Stimulated activated CD8-positive, alpha-beta memory T cell treated with anti-CD3 and anti-CD28 coated beads, Interleukin-15, amount 100 ng/mL, for 48 hours (primary cell): ENCODE measurements around the gene PTPRC.

Experiments used
- DNase-seq, 2 donors: peaks; one replicate each; pipeline ENCODE4 v3.0.0-alpha.2; 2020; ENCODE audit warnings: low read depth in 2 of 2

Gene PTPRC

DNA sequence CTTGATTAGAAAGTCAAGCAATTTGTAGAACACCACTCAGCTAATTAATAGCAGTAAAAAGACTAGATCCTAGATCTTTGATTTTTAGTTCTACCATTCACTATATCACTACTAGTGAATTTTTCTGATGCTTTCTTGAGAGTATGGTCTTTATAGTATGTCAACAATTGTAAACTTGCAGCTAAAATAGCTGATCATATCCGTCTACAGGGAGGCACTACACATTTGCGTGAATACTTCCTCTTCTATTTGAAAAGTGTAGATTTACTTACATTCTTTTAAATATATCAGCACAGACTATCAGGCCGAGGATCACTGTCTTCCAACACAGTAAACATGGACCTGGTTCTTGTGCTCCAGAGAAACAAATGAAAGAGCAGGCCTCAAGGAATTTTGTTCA, 18.6 kb upstream of the PTPRC start:
- DNase-seq = no peak

- peak; percentile 52 to 67 for DNase-seq
Observed at GRCh38 chr1:198620951-198621824, 17.7 kb upstream of the PTPRC start.

DNA sequence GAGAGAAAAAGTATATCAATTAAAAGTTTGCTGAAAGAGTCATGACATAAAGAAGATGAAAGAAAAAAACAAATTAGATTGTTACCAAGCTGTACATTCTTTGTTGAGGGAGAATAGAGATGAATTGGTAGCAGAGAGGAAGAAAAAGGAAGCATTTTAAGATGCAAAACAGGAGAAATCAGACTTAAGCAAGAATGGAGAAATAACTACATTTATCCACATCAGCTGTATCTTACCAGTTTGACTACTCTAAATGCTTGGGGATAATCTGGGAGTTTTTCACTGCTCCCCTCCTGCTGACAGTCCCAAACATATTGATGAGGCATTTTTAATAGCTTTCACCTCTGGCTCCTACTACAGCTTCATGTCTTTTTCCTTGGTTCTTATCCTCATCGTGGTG, 16.8 kb upstream of the PTPRC start:
- DNase-seq = no peak

GRCh38 chr1:198623752-198624647, 14.8 kb upstream of the PTPRC start:
- DNase-seq = no peak

- no peak for DNase-seq
Observed at GRCh38 chr1:198624648-198624980, 14.2 kb upstream of the PTPRC start.

- DNase-seq = no peak
Observed at GRCh38 chr1:198627436-198628066, 11.3 kb upstream of the PTPRC start.

DNA sequence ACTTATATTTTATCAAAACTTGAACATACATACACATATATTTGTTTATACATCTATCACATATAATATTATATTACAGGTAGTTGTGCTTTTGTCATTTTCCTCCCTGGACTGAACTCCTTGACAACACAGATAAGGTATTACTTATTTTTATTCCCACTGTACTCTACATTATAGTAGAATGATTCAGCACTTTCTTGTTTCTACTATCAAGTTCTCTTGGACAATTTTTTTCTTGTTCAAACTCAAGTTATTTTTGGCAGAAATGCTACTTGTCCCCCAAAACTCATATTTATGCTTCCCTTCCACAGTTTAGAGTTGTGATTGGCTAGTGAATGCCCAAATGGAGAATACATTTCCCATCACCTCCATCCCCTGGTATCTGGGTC, 10.8 kb upstream of the PTPRC start:
- no peak for DNase-seq

DNA sequence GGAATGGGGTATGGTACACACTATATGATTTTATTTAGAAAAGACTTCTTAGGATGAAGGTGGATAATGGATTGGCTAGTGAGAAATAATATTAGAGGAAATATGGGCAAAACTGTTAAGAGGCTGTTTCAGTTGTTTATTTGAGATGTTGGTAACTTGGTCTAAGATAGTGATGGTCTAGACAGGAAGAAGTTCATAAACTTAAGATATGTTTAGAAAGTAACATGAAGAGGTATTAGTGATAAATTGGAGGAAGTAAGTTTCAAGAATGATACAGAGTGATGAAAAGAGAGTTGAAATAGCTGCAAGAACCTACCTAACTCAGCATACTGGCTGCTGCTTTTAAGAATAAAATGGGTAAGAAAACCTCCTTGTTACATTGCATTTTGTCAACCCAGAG, 9.2 kb upstream of the PTPRC start:
- DNase-seq = no peak

GRCh38 chr1:198630863-198631262, 8.0 kb upstream of the PTPRC start:
- DNase-seq = no peak

DNA sequence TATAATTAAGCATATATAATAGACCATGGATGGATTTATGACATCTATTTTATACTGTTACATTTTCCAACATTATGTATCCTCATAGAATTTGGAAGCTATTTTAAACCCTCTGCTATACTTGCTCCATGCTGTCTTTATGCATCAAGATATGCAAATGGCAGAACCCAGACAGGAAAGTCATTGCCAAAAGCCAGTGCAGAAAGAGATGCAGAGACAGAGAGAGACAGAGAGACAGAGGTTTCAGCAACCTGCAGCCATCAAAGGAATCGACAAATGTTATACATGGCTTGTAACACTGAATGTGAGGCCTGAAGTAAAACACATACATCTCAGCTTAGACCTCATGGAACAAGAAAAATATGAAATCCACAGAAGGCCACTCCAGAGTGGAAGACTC, 7.5 kb upstream of the PTPRC start:
- DNase-seq = no peak

GRCh38 chr1:198632007-198632406, 6.8 kb upstream of the PTPRC start:
- DNase-seq = no peak

- DNase-seq = no peak
Observed at GRCh38 chr1:198633675-198634121, 5.1 kb upstream of the PTPRC start.

- no peak for DNase-seq
Observed at GRCh38 chr1:198635964-198636363, 2.9 kb upstream of the PTPRC start.

- no peak for DNase-seq
Observed at GRCh38 chr1:198636391-198636790, 2.4 kb upstream of the PTPRC start.

DNA sequence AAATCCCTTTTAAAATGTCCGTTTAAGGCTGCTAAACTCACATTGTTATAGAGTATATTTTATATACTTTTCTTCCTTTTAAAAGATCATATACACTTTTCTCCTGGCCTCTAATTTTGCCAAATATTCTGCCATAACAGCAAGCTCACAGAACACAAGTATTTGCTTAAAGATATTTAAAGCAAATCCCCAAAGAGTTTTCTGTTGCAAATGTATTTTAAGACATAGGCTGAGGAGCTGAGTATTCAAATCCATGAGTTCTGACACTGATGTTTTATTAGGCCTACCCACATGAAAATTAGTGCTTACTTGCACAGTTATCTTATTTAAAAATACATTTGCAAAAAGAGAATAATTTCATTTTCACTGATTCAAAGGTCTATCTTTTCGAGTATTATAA, 1.7 kb upstream of the PTPRC start:
- DNase-seq = no peak

- no peak for DNase-seq
Observed at GRCh38 chr1:198637916-198638437, 863 bp upstream of the PTPRC start.

- DNase-seq = no peak
Observed at GRCh38 chr1:198638441-198638840, 399 bp upstream of the PTPRC start.

GRCh38 chr1:198639671-198640143, 867 bp downstream of the PTPRC start:
- DNase-seq = no peak

DNA sequence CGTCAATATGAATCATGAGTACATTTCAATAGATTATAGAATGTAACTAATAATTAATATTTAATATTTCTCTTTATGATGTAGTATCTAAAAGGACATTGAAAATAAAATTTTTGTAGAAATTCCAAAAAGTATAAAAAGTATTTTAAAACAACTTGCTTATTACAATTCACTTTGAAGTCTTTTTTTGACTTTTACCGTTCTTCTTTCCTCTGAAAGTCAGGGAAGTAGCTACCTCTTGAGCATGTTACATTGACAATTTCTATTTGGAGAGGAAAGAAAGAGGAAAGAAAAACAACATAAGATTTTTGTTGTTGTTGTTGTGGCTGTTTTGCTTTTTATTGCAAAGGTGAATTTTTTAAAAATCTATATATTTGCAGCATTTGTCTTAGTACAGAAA, 1.3 kb downstream of the PTPRC start:
- no peak for DNase-seq

DNA sequence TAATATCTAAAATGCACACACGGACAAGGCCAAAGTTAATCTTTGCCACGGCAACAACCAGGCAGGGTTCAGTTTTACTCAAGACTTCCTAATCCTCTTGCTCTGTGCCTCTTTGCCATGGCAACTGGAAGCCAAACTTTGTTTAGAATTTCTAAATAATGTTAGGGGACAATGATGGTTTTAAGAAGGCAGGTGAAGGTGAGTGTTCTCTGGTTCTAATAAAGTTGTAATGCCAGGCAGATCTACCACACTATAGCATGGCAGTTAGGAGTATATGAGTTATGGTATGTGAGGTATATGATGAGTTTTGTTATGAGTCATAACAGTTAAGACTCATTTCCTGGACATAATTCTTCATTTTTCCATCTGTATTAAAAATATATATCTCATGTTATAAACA, 2.7 kb downstream of the PTPRC start:
- no peak for DNase-seq

DNA sequence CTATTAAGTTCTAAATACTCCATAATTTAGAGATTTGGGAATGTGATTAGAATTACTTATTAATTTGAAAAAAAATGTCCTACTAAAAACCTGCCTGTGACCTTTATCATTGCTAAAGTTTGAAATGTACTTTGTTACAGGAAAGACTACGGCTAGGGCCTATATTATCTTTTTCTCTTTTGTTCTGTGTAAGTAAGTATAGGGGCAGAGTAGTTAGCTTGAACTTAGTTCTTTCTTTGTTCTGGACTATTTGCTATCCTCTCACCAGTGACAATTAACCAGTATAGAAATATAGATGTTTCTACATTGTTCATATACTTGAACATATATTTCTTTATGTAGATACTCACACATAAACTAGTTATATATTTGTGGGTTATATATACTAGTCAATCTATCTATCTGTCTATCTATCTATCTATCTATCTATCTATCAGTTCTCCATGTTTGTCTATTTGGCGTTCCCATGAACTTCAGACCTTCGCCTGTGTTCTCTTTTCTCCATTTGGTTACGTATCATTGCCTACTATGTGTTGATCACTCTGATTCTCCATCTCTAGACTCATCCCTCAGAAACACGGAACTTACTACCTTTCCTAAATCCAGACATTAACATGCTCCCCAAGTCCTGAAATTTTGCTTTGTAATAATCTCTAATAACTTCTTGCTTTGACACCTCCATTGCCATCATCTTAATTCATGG, 3.3 kb downstream of the PTPRC start:
- no peak for DNase-seq
